Activated CD8-positive, alpha-beta T cell treated with anti-CD3 and anti-CD28 coated beads for 36 hours (primary cell): Measurements from ENCODE around the gene MIF4GD. TPM values are rescaled to one million over a fixed set of nuclear protein-coding genes. Genes with fewer than 3 reads are reported as not detected.

Experiments
- ATAC-seq: fragments of 200-7000 bp; cut with Tn5 transposase; one replicate; pipeline ENCODE4 v1.10.0; 2021; ENCODE audit warnings: mild to moderate bottlenecking, moderate library complexity
- CTCF ChIA-PET: fragments of 350-600 bp; sonication (Branson Sonifier 250); formaldehyde crosslinking; loops from one replicate; lab custom pipeline; 2021; ENCODE audit warnings: antibody characterized with exemption; lab: Charles Lee
- POLR2A ChIA-PET: fragments of 350-600 bp; sonication (Branson Sonifier 250); formaldehyde crosslinking; loops from one replicate; lab custom pipeline; 2021; ENCODE audit warnings: antibody characterized with exemption; lab: Charles Lee
- DNase-seq: peaks from one replicate; pipeline ENCODE4 v3.0.0-alpha.2; 2020
- H3K27ac Mint-ChIP-seq: one replicate; pipeline ENCODE4 v1.8.0; 2021; ENCODE audit warnings: mild to moderate bottlenecking, mixed read lengths
- H3K27me3 Mint-ChIP-seq: one replicate; pipeline ENCODE4 v1.8.0; 2021; ENCODE audit warnings: mixed read lengths
- H3K36me3 Mint-ChIP-seq: one replicate; pipeline ENCODE4 v1.8.0; 2021; ENCODE audit warnings: low read depth, mixed read lengths
- H3K4me1 Mint-ChIP-seq: one replicate; pipeline ENCODE4 v1.8.0; 2021; ENCODE audit warnings: low read depth, mixed read lengths
- H3K4me3 Mint-ChIP-seq: one replicate; pipeline ENCODE4 v1.8.0; 2021; ENCODE audit warnings: mild to moderate bottlenecking, moderate library complexity, mixed read lengths
- H3K9me3 Mint-ChIP-seq: one replicate; pipeline ENCODE4 v1.8.0; 2021; ENCODE audit warnings: mixed read lengths
- intact Hi-C: fragments of 100-400 bp; cut with micrococcal nuclease; formaldehyde crosslinking; loops from one replicate; pipeline ENCODE4 v1.10.0; 2022
- total RNA-seq, 2 experiments: library from RNA; stranded (reverse); gene quantifications; one replicate each; pipeline ENCODE4 v1.2.3, GENCODE V29; 2021
- TF ChIP-seq, protein P1 (sequence below): fragments of 200-600 bp; IDR thresholded peaks from one replicate; pipeline ENCODE4 v1.8.0; 2022; ENCODE audit warnings: antibody characterized with exemption, mild to moderate bottlenecking

Gene MIF4GD
- total RNA-seq, 2 experiments from 2014 or later, result 42.4 to 43.8 TPM

DNA sequence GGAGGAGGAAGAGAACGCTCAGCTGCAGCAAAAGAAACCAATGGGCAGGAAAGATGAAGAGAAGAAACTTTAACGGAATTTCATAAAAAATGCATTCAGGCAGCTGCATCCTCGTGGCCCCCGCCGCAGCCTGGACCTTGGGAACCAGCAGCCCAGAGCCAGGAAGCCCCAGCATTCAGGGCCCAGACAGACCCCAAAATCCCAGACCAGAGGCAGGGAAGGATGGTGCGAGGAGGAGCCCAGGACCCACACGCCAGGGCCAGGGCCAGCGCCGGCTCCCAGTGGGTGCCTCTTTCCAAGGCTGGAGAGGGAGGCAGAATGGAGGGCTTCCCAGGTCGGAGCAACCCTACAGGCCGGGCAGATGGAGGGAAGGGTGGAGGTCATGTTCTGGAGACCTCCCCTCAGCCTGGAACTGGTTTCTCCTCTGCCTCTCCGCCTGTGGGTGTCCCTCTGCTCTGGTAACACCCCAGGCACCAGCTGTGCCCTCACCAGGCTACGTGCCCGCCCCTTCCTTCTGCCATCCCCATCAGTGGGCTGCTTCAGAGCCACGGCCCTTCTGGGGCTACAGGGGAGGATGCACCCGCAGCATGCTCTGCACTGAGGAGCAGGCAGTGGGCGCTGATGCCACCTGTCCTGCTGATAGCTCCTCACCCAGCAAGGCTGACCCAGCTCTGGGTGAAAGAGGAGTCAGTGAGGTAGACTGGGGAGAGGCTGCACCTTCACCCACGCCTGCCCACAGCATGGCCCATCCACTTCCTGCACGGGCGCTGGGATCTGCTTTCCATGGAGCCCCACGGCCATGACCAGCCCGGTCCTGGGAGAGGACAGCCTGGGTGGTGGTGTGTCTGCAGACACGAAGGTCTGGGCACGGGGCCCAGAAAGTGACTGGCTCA, 1.2 kb upstream of the MIF4GD start:
- no peaks in the 10 kb centered on the region for H3K9me3 Mint-ChIP-seq
- ChIA-PET POLR2A (interaction anchor here (0.7 to 7.2 kb wide), 13 partner anchors 9 to 244 kb away, joined by 3 to 105 read pairs (median 11); partner anchors contain the start of genes GGA3, GRB2, MRPS7 and SLC25A19), CTCF (interaction anchor here (1.1 to 6.5 kb wide), 12 partner anchors 9 to 140 kb away, joined by 3 to 107 read pairs (median 9); partner anchors contain the start of genes GGA3, MRPS7, NUP85 and SLC25A19)
- peak overlapping the region; percentile 81 for H3K27ac Mint-ChIP-seq
- peaks cover 32% of the 10 kb centered on the region for H3K4me1 Mint-ChIP-seq
- peaks cover 34% of the 10 kb centered on the region for H3K36me3 Mint-ChIP-seq
- H3K27me3 Mint-ChIP-seq, result no peaks in the 10 kb centered on the region
- H3K4me3 Mint-ChIP-seq, result peak overlapping the region; percentile 86
- TF ChIP-seq, protein P1, sequence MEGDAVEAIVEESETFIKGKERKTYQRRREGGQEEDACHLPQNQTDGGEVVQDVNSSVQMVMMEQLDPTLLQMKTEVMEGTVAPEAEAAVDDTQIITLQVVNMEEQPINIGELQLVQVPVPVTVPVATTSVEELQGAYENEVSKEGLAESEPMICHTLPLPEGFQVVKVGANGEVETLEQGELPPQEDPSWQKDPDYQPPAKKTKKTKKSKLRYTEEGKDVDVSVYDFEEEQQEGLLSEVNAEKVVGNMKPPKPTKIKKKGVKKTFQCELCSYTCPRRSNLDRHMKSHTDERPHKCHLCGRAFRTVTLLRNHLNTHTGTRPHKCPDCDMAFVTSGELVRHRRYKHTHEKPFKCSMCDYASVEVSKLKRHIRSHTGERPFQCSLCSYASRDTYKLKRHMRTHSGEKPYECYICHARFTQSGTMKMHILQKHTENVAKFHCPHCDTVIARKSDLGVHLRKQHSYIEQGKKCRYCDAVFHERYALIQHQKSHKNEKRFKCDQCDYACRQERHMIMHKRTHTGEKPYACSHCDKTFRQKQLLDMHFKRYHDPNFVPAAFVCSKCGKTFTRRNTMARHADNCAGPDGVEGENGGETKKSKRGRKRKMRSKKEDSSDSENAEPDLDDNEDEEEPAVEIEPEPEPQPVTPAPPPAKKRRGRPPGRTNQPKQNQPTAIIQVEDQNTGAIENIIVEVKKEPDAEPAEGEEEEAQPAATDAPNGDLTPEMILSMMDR, result no peak
- intact Hi-C loops, result no loop called here
- DNase-seq, result peak; percentile 26
- no peak for ATAC-seq

DNA sequence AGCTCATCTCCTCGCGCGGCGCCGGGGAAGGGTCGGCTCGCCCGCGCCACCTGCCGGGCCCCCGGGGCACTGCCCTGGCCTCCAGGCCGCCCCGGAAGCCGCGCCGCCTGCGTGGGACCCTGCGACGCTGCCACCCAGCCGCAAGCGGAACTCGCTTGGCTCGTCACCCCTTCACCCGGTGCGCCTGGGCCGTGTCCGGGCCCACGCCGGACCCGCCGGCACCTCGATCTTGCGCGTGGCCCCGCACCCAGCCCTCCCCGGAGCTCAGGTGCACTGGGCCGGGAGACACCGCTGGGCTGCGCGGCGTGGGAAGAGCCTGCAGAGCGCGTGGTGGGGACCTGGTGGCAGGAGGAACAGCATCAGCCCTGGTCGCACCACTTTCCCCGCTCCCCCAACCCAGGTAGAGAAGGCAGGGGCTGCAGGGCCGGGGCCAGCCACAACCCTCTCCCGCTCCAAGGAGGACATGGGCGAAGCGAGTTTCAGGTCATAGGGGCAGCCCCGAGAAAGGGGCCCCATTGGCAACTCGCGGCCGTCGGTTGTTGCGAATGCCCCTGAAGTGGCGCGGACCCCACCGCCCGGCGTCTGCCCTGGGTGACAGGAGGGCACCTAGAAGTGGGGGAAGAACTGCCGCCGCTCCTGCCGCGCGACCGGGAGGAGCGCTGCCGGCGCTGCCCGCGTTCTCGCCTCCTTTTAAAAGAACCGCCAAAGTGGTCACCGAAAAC, 363 bp upstream of the MIF4GD start:
- CTCF ChIA-PET, result interaction anchor here (0.6 to 6.5 kb wide), 35 partner anchors 10 to 309 kb away, joined by 3 to 107 read pairs (median 4); partner anchors contain the start of genes GGA3, GRB2, MRPS7 and NT5C
- no peaks in the 10 kb centered on the region for H3K27me3 Mint-ChIP-seq
- DNase-seq, result peak; percentile 87
- peaks cover 32% of the 10 kb centered on the region for H3K4me1 Mint-ChIP-seq
- intact Hi-C loops, result no loop called here
- ATAC-seq, result peak; percentile 91
- peak overlapping the region; percentile 86 for H3K4me3 Mint-ChIP-seq
- TF ChIP-seq, protein P1, result peak; percentile 66
- H3K27ac Mint-ChIP-seq, result peak overlapping the region; percentile 81
- POLR2A ChIA-PET, result interaction anchor here (0.6 to 7.2 kb wide), 22 partner anchors 10 to 247 kb away, joined by 3 to 105 read pairs (median 4); partner anchors contain the start of genes GGA3, GRB2, MRPS7 and NUP85
- H3K9me3 Mint-ChIP-seq, result no peaks in the 10 kb centered on the region
- peaks cover 35% of the 10 kb centered on the region for H3K36me3 Mint-ChIP-seq

DNA sequence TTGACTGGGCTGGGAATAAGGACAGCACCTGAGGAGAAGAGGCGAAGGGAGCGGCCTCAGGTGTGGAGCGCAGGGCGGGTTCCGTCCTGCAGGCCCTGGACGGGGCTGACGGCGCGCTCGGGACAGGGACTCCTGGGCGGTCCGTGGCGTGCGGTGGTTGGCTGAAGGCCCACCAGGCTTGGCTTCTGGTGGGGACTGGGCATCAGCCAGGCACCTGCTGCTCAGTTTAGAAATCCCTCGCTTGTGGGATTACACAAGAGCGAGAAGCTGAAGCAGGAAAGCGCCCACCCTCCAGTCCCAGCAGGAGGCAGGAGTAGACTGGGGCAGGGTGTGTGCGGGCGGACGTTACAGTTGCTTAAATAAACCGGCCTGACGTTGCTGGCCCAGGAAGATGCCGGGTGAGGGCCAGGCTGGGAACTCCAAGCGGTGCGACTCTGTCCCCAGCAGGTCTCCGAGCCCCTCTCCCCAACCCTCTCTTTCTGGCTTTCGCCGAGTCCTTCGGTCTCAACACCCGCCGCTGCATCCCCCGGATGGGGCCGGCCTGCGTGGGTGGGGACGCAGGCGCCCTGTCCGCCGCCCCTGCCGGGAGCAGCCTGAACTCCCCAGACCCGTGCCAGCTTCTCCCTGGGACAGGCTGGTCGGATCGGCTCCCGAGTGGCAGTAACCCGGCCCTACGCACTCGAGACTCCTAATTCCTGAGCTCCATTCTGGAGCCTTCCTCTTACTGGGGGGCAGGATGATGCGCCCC, 639 bp downstream of the MIF4GD start:
- ATAC-seq (peak; percentile 41), DNase-seq (peak; percentile 70)
- peaks cover 40% of the 10 kb centered on the region for H3K36me3 Mint-ChIP-seq
- H3K9me3 Mint-ChIP-seq, result no peaks in the 10 kb centered on the region
- CTCF ChIA-PET, result interaction anchor here (0.6 to 6.5 kb wide), 35 partner anchors 9 to 308 kb away, joined by 3 to 107 read pairs (median 4); partner anchors contain the start of genes GGA3, GRB2, MRPS7 and NT5C
- TF ChIP-seq, protein P1, result peak; percentile 35
- POLR2A ChIA-PET, result interaction anchor here (0.6 to 7.2 kb wide), 22 partner anchors 9 to 248 kb away, joined by 3 to 105 read pairs (median 4); partner anchors contain the start of genes GGA3, GRB2, MRPS7 and NUP85
- peak overlapping the region; percentile 85 for H3K27ac Mint-ChIP-seq
- H3K4me3 Mint-ChIP-seq, result peak overlapping the region; percentile 85
- intact Hi-C loops, result no loop called here
- peaks cover 32% of the 10 kb centered on the region for H3K4me1 Mint-ChIP-seq
- no peaks in the 10 kb centered on the region for H3K27me3 Mint-ChIP-seq

DNA sequence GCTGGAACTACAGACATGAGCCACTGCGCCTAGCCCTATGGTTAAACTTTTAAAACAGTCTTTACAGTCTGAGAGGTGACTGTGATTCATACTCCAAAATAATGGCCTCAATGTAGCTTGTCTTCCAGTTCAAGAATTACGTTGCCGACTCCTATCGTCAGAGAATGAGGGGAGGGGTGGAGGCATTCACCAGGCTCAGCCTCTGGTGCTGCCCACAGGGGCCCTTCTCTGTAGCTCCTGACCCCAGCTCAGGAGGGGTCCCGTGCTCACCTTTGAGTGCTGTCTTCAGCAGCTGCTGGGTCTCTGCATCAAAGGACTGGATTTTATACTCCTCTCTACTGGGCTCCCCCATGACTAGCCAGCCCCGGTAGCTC, 1.2 kb downstream of the MIF4GD start:
- CTCF ChIA-PET, result interaction anchor here (1.0 to 6.5 kb wide), 11 partner anchors 8 to 159 kb away, joined by 3 to 107 read pairs (median 10); partner anchors contain the start of genes GGA3, MRPS7 and SLC25A19
- Mint-ChIP-seq H3K27me3 (no peaks in the 10 kb centered on the region), H3K4me3 (peak overlapping the region; percentile 85), H3K27ac (peak overlapping the region; percentile 85), H3K36me3 (peaks cover 38% of the 10 kb centered on the region), H3K9me3 (no peaks in the 10 kb centered on the region), H3K4me1 (peaks cover 32% of the 10 kb centered on the region)
- TF ChIP-seq, protein P1, result no peak
- POLR2A ChIA-PET, result interaction anchor here (1.0 to 7.2 kb wide), 11 partner anchors 8 to 246 kb away, joined by 4 to 105 read pairs (median 13); partner anchors contain the start of genes GGA3, GRB2, MRPS7 and NUP85
- DNase-seq (peak; percentile 36), ATAC-seq (no peak)
- intact Hi-C loops, result no loop called here
